Skeletal muscle satellite cell (primary cell): Measurements from ENCODE around the gene TLE3.

Experiments used
- H3K27me3 ChIP-seq: 2 replicates; pipeline ENCODE4 v1.7.0; 2013; ENCODE audit warnings: low read length; ENCODE audit not compliant: control insufficient read depth, insufficient read depth
- H3K36me3 ChIP-seq: 2 replicates; pipeline ENCODE4 v1.7.0; 2013; ENCODE audit warnings: mild to moderate bottlenecking, control low read depth, low read length; ENCODE audit not compliant: insufficient read depth
- H3K4me1 ChIP-seq: 2 replicates; pipeline ENCODE4 v1.7.0; 2013; ENCODE audit warnings: low read length; ENCODE audit not compliant: control insufficient read depth, insufficient read depth
- H3K4me2 ChIP-seq: 2 replicates; pipeline ENCODE4 v1.7.0; 2013; ENCODE audit warnings: mild to moderate bottlenecking, low read length
- H3K4me3 ChIP-seq: 2 replicates; pipeline ENCODE4 v1.7.0; 2013; ENCODE audit warnings: low read length
- H3K9ac ChIP-seq: 2 replicates; pipeline ENCODE4 v1.7.0; 2013; ENCODE audit warnings: mild to moderate bottlenecking, low read depth, low read length, moderate library complexity
- H3K9me3 ChIP-seq: replicated peaks from 2 replicates; pipeline ENCODE4 v1.7.0; 2013; ENCODE audit warnings: mild to moderate bottlenecking, control low read depth, low read length

TLE3 gene

GRCh38 chr15:70037292-70037640 lies 60.5 kb downstream of the TLE3 start:
- no peak overlapping the region for H3K4me3 ChIP-seq
- peaks cover 9% of the 10 kb centered on the region for H3K4me1 ChIP-seq
- H3K9ac ChIP-seq: no peak overlapping the region
- H3K4me2 ChIP-seq: no peak overlapping the region
- H3K9me3 ChIP-seq: no peaks in the 10 kb centered on the region
- H3K36me3 ChIP-seq: no peaks in the 10 kb centered on the region
- H3K27me3 ChIP-seq: peaks cover 79% of the 10 kb centered on the region

- no peak overlapping the region for H3K4me2 ChIP-seq
- H3K4me3 ChIP-seq: no peak overlapping the region
These were observed 61.0 kb downstream of the TLE3 start for GRCh38 chr15:70036585-70037291.

GRCh38 chr15:70035719-70036077 lies 62.0 kb downstream of the TLE3 start:
- Histone ChIP-seq H3K4me3 (no peak overlapping the region), H3K4me2 (no peak overlapping the region), H3K36me3 (no peaks in the 10 kb centered on the region), H3K9me3 (no peaks in the 10 kb centered on the region), H3K27me3 (peaks cover 93% of the 10 kb centered on the region), H3K4me1 (peaks cover 9% of the 10 kb centered on the region), H3K9ac (no peak overlapping the region)

More at GRCh38 chr15:70036585-70037291, 61.0 kb downstream of the TLE3 start:
- no peaks in the 10 kb centered on the region for H3K36me3 ChIP-seq
- H3K4me1 ChIP-seq: peaks cover 9% of the 10 kb centered on the region
- H3K27me3 ChIP-seq: peaks cover 84% of the 10 kb centered on the region
- no peak overlapping the region for H3K9ac ChIP-seq
- no peaks in the 10 kb centered on the region for H3K9me3 ChIP-seq

- no peak overlapping the region for H3K4me2 ChIP-seq
- H3K4me3 ChIP-seq: no peak overlapping the region
These were observed 62.5 kb downstream of the TLE3 start for GRCh38 chr15:70035051-70035718.

GRCh38 chr15:70034596-70034995 lies 63.1 kb downstream of the TLE3 start:
- peaks cover 92% of the 10 kb centered on the region for H3K27me3 ChIP-seq
- no peak overlapping the region for H3K4me3 ChIP-seq
- no peaks in the 10 kb centered on the region for H3K36me3 ChIP-seq
- peaks cover 9% of the 10 kb centered on the region for H3K4me1 ChIP-seq
- H3K9ac ChIP-seq: no peak overlapping the region
- no peak overlapping the region for H3K4me2 ChIP-seq
- H3K9me3 ChIP-seq: no peaks in the 10 kb centered on the region

More at GRCh38 chr15:70035051-70035718, 62.5 kb downstream of the TLE3 start:
- H3K4me1 ChIP-seq: peaks cover 9% of the 10 kb centered on the region
- peaks cover 93% of the 10 kb centered on the region for H3K27me3 ChIP-seq
- H3K9ac ChIP-seq: no peak overlapping the region
- no peaks in the 10 kb centered on the region for H3K36me3 ChIP-seq
- no peaks in the 10 kb centered on the region for H3K9me3 ChIP-seq

- Histone ChIP-seq H3K4me3 (no peak overlapping the region), H3K27me3 (peaks cover 95% of the 10 kb centered on the region), H3K4me2 (no peak overlapping the region), H3K9me3 (no peaks in the 10 kb centered on the region), H3K9ac (no peak overlapping the region), H3K36me3 (no peaks in the 10 kb centered on the region), H3K4me1 (peaks cover 14% of the 10 kb centered on the region)
These were observed 63.6 kb downstream of the TLE3 start for GRCh38 chr15:70034141-70034540.

GRCh38 chr15:70033529-70034140 lies 64.1 kb downstream of the TLE3 start:
- Histone ChIP-seq H3K4me2 (peak overlapping the region; percentile 58), H3K4me3 (peak overlapping the region; percentile 44), H3K36me3 (no peaks in the 10 kb centered on the region), H3K9me3 (no peaks in the 10 kb centered on the region), H3K4me1 (peaks cover 15% of the 10 kb centered on the region), H3K9ac (no peak overlapping the region), H3K27me3 (peaks cover 95% of the 10 kb centered on the region)

- Histone ChIP-seq H3K27me3 (peaks cover 93% of the 10 kb centered on the region), H3K4me1 (peaks cover 15% of the 10 kb centered on the region), H3K4me2 (peak overlapping the region; percentile 58), H3K9me3 (no peaks in the 10 kb centered on the region), H3K9ac (no peak overlapping the region), H3K36me3 (no peaks in the 10 kb centered on the region), H3K4me3 (peak overlapping the region; percentile 44)
These were observed 64.6 kb downstream of the TLE3 start for GRCh38 chr15:70033109-70033508.

- Histone ChIP-seq H3K9ac (no peak overlapping the region), H3K9me3 (no peaks in the 10 kb centered on the region), H3K4me2 (no peak overlapping the region), H3K4me3 (no peak overlapping the region), H3K4me1 (peaks cover 15% of the 10 kb centered on the region), H3K36me3 (no peaks in the 10 kb centered on the region), H3K27me3 (peaks cover 90% of the 10 kb centered on the region)
These were observed 65.2 kb downstream of the TLE3 start for GRCh38 chr15:70032509-70032908.

GRCh38 chr15:70031713-70032112 lies 66.0 kb downstream of the TLE3 start:
- Histone ChIP-seq H3K9me3 (no peaks in the 10 kb centered on the region), H3K4me2 (no peak overlapping the region), H3K9ac (no peak overlapping the region), H3K36me3 (no peaks in the 10 kb centered on the region), H3K4me1 (peaks cover 15% of the 10 kb centered on the region), H3K27me3 (peaks cover 89% of the 10 kb centered on the region), H3K4me3 (no peak overlapping the region)

- H3K9me3 ChIP-seq: no peaks in the 10 kb centered on the region
- H3K9ac ChIP-seq: no peak overlapping the region
- H3K4me2 ChIP-seq: no peak overlapping the region
- peaks cover 89% of the 10 kb centered on the region for H3K27me3 ChIP-seq
- H3K4me1 ChIP-seq: peaks cover 15% of the 10 kb centered on the region
- no peak overlapping the region for H3K4me3 ChIP-seq
- no peaks in the 10 kb centered on the region for H3K36me3 ChIP-seq
These were observed 66.5 kb downstream of the TLE3 start for GRCh38 chr15:70031261-70031660.
